Activated naive CD4-positive, alpha-beta T cell treated with anti-CD3 and anti-CD28 coated beads, Interleukin-2, amount 10 ng/mL, durations not matched to agents 7 days and 5 days (primary cell): ENCODE results near the gene DHCR24.
A peak's percentile ranks its signal among the peaks of the same experiment; 100 is the strongest.

Experiments used
- CTCF ChIA-PET: fragments of 350-600 bp; sonication (Branson Sonifier 250); formaldehyde crosslinking; loops from one replicate; lab custom pipeline; 2021; ENCODE audit warnings: antibody characterized with exemption; lab: Charles Lee
- DNase-seq: peaks from one replicate; pipeline ENCODE4 v3.0.0-alpha.2; 2020
- H3K27ac Mint-ChIP-seq: one replicate; pipeline ENCODE4 v1.8.0; 2021; ENCODE audit warnings: mild to moderate bottlenecking, moderate library complexity, mixed read lengths
- H3K27me3 Mint-ChIP-seq: one replicate; pipeline ENCODE4 v1.8.0; 2021; ENCODE audit warnings: mild to moderate bottlenecking, mixed read lengths
- H3K36me3 Mint-ChIP-seq: one replicate; pipeline ENCODE4 v1.8.0; 2021; ENCODE audit warnings: mixed read lengths
- H3K4me1 Mint-ChIP-seq: one replicate; pipeline ENCODE4 v1.8.0; 2021; ENCODE audit warnings: mixed read lengths
- H3K4me3 Mint-ChIP-seq: one replicate; pipeline ENCODE4 v1.8.0; 2021; ENCODE audit warnings: mild to moderate bottlenecking, moderate library complexity, mixed read lengths
- H3K9me3 Mint-ChIP-seq: one replicate; pipeline ENCODE4 v1.8.0; 2021; ENCODE audit warnings: mixed read lengths

Gene DHCR24

GRCh38 chr1:54815086-54815876, 71.7 kb downstream of the DHCR24 start:
- Mint-ChIP-seq H3K27ac (no peak overlapping the region), H3K4me3 (no peak overlapping the region), H3K4me1 (peaks cover 12% of the 10 kb centered on the region), H3K36me3 (no peaks in the 10 kb centered on the region), H3K9me3 (no peaks in the 10 kb centered on the region), H3K27me3 (peaks cover 8% of the 10 kb centered on the region)
- no peak for DNase-seq
- CTCF ChIA-PET: interaction anchor here (0.5 to 1.1 kb wide), 5 partner anchors 9 to 652 kb away, joined by 3 to 4 read pairs (median 3); no protein-coding TSS in a partner anchor

DNA sequence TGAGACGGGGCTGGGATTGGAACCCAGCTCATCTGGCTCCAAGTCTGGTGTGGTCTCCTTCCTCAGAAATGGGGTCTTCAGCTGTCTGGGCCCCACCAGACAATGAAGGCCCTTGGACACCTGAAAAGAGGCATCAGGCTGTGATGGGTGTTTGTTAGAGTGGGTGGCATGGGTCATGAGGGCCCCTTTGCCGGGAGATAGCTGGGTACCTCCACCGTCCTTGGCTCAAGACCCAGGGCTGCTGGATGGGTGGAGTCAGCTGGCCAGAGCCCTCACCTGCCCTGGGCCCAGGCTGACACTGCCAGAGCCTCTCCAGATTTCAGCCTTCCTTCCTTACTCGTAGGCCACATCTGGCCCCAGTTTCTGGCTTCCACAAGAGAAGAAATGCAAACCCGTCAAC, 72.4 kb downstream of the DHCR24 start:
- no peaks in the 10 kb centered on the region for H3K9me3 Mint-ChIP-seq
- no peak for DNase-seq
- H3K4me1 Mint-ChIP-seq: peaks cover 12% of the 10 kb centered on the region
- H3K36me3 Mint-ChIP-seq: no peaks in the 10 kb centered on the region
- H3K27ac Mint-ChIP-seq: no peak overlapping the region
- H3K4me3 Mint-ChIP-seq: no peak overlapping the region
- H3K27me3 Mint-ChIP-seq: peaks cover 4% of the 10 kb centered on the region
- CTCF ChIA-PET: interaction anchor here (0.9 kb wide), 1 partner anchor 10 kb away, joined by 4 read pairs; no protein-coding TSS in a partner anchor

GRCh38 chr1:54814126-54814498, 72.9 kb downstream of the DHCR24 start:
- no peak for DNase-seq
- no peak overlapping the region for H3K27ac Mint-ChIP-seq
- H3K4me1 Mint-ChIP-seq: peaks cover 12% of the 10 kb centered on the region
- H3K4me3 Mint-ChIP-seq: no peak overlapping the region
- no peaks in the 10 kb centered on the region for H3K36me3 Mint-ChIP-seq
- H3K9me3 Mint-ChIP-seq: no peaks in the 10 kb centered on the region
- H3K27me3 Mint-ChIP-seq: peaks cover 2% of the 10 kb centered on the region
- CTCF ChIA-PET: no interaction called here

DNA sequence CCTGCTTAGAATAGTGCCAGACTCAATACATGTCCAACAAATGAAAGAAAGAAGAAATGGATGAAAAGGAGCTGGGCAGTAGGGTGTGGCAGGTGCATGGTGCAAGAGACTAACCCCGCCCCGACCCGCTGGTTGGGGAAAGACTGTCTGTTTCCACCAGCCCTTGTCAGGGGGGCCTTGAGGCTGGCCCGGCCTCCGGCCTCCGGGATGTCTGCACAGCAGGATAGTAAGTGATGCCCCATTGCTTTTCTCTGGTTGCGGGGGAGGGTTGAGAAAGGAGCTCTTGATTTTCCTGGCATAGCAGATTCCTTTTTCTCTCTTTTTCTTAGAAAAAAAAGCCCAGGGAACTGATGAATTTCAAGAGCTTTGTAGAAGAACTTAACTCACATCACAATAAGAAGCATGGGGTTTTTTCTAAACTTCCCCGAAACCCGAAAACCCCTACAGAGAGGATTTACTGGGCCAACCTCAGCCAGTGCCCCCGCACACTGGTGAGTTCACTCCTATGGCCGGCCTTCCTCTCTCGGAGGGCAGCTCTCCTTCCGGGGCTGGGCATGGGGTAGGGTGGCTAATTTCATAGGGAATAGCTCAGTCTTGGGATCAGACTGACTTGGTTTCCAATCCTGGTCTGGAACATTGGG, 73.4 kb downstream of the DHCR24 start:
- no peak for DNase-seq
- Mint-ChIP-seq H3K27ac (no peak overlapping the region), H3K4me1 (peaks cover 12% of the 10 kb centered on the region), H3K36me3 (no peaks in the 10 kb centered on the region), H3K9me3 (no peaks in the 10 kb centered on the region), H3K27me3 (no peaks in the 10 kb centered on the region), H3K4me3 (no peak overlapping the region)
- CTCF ChIA-PET: no interaction called here

- H3K36me3 Mint-ChIP-seq: no peaks in the 10 kb centered on the region
- no peaks in the 10 kb centered on the region for H3K9me3 Mint-ChIP-seq
- DNase-seq: peak; percentile 43
- no peak overlapping the region for H3K4me3 Mint-ChIP-seq
- peaks cover 12% of the 10 kb centered on the region for H3K4me1 Mint-ChIP-seq
- CTCF ChIA-PET: interaction anchor here (0.9 to 4.7 kb wide), 2 partner anchors 11 to 142 kb away, joined by 3 to 27 read pairs; no protein-coding TSS in a partner anchor
- no peaks in the 10 kb centered on the region for H3K27me3 Mint-ChIP-seq
- H3K27ac Mint-ChIP-seq: no peak overlapping the region
Measured at GRCh38 chr1:54812801-54813484, 74.1 kb downstream of the DHCR24 start.

DNA sequence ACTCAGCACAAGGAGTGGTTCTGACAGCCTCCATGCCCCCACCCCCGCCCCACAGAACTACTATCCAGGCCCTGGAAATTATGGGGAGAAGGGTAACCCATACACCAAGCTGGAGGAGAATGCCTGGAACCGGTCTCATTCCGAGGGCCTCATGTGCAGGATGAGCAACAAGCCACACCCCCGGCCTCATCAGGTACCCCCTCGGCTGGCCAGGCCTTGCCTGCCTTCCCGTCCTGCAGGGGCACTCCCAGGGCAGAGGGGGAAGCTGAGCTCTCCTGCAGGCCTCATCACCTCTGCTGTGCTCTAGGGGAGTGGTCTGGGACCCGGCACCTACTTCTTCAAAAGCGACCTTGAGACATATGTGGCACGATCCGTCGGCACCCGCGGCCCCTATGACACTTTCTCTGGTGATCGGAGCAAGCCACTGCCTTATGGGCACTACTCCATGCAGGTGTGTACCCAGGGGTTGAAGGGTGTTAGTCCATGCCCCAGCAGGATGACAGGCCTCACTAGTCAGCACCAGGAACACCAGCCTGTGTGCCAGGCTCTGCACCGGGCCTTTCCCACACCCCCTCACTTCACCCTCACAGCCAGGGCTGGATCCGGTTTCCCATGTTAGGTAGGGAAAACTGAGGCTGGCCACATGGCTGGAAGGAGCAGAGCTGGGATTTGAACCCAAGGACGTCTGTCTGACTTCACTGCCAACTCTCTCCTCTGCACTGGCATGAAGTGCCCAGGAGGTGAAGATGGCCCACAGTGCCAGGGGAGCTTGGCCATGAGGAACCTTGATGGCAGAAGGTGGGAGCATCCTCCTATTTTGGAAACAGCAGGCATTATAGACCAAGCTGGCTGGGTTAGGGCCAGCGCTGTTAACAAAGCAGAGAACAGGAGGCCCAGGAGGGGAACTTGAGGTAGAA, 75.0 kb downstream of the DHCR24 start:
- Mint-ChIP-seq H3K4me3 (no peak overlapping the region), H3K36me3 (no peaks in the 10 kb centered on the region), H3K9me3 (no peaks in the 10 kb centered on the region), H3K27me3 (no peaks in the 10 kb centered on the region), H3K4me1 (peaks cover 20% of the 10 kb centered on the region), H3K27ac (no peak overlapping the region)
- DNase-seq: no peak
- CTCF ChIA-PET: interaction anchor here (0.9 to 4.7 kb wide), 3 partner anchors 10 to 312 kb away, joined by 3 to 27 read pairs (median 14); no protein-coding TSS in a partner anchor

GRCh38 chr1:54811066-54811465, 75.9 kb downstream of the DHCR24 start:
- H3K9me3 Mint-ChIP-seq: no peaks in the 10 kb centered on the region
- no peaks in the 10 kb centered on the region for H3K27me3 Mint-ChIP-seq
- H3K4me3 Mint-ChIP-seq: no peak overlapping the region
- no peaks in the 10 kb centered on the region for H3K36me3 Mint-ChIP-seq
- peaks cover 26% of the 10 kb centered on the region for H3K4me1 Mint-ChIP-seq
- DNase-seq: no peak
- CTCF ChIA-PET: interaction anchor here (0.7 to 4.7 kb wide), 6 partner anchors 9 to 312 kb away, joined by 3 to 27 read pairs (median 7); no protein-coding TSS in a partner anchor
- no peak overlapping the region for H3K27ac Mint-ChIP-seq

- no peaks in the 10 kb centered on the region for H3K36me3 Mint-ChIP-seq
- H3K9me3 Mint-ChIP-seq: no peaks in the 10 kb centered on the region
- H3K27ac Mint-ChIP-seq: no peak overlapping the region
- H3K4me3 Mint-ChIP-seq: no peak overlapping the region
- H3K4me1 Mint-ChIP-seq: peaks cover 29% of the 10 kb centered on the region
- DNase-seq: peak; percentile 80
- CTCF ChIA-PET: interaction anchor here (0.6 to 4.7 kb wide), 8 partner anchors 9 to 949 kb away, joined by 3 to 27 read pairs (median 4); partner anchors contain the start of gene TTC22
- no peaks in the 10 kb centered on the region for H3K27me3 Mint-ChIP-seq
Measured at GRCh38 chr1:54810153-54810942, 76.6 kb downstream of the DHCR24 start.

DNA sequence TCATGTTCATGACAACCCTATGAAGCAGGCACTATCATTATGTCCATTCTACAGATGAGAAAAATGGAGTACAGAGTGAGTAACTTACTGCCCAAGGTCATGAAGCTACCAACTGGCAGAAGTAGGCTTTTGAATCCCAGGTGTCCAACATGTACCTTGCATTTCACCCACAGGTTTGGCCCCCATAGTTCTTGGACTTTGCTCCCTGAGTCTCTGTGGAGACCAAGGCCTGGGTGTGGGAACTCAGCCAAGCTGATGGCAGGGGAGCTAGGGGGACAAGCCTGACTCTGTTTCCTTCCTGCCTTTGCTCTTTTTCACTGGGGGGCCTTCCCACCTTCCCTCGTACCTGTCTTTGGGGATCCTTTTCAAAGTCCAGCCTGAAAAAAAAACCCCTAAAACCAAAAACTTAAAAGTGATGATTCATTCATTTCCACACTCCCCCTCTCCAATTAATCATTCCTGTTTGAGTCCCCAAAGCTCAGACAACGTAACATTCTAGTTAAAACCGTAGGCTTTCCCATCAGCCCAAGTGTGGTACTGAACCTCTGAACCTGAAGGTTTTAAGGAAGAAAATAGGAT, 77.4 kb downstream of the DHCR24 start:
- no peak for DNase-seq
- H3K27ac Mint-ChIP-seq: no peak overlapping the region
- H3K4me3 Mint-ChIP-seq: no peak overlapping the region
- no peaks in the 10 kb centered on the region for H3K27me3 Mint-ChIP-seq
- peaks cover 36% of the 10 kb centered on the region for H3K4me1 Mint-ChIP-seq
- H3K9me3 Mint-ChIP-seq: no peaks in the 10 kb centered on the region
- no peaks in the 10 kb centered on the region for H3K36me3 Mint-ChIP-seq
- CTCF ChIA-PET: interaction anchor here (0.6 to 4.7 kb wide), 9 partner anchors 8 to 949 kb away, joined by 3 to 27 read pairs (median 4); partner anchors contain the start of gene TTC22

GRCh38 chr1:54808443-54809207, 78.4 kb downstream of the DHCR24 start:
- Mint-ChIP-seq H3K27ac (peak overlapping the region; percentile 43), H3K27me3 (no peaks in the 10 kb centered on the region), H3K36me3 (no peaks in the 10 kb centered on the region), H3K9me3 (no peaks in the 10 kb centered on the region), H3K4me3 (no peak overlapping the region), H3K4me1 (peaks cover 46% of the 10 kb centered on the region)
- peak; percentile 15 for DNase-seq
- CTCF ChIA-PET: interaction anchor here (0.7 to 4.7 kb wide), 3 partner anchors 10 to 309 kb away, joined by 3 to 27 read pairs (median 14); no protein-coding TSS in a partner anchor

- CTCF ChIA-PET: interaction anchor here (1.0 to 1.3 kb wide), 2 partner anchors 135 to 308 kb away, joined by 4 to 5 read pairs; no protein-coding TSS in a partner anchor
Measured at GRCh38 chr1:54807756-54808155, 79.2 kb downstream of the DHCR24 start.

More at GRCh38 chr1:54807756-54808155, 79.2 kb downstream of the DHCR24 start:
- Mint-ChIP-seq H3K4me3 (no peak overlapping the region), H3K27me3 (no peaks in the 10 kb centered on the region), H3K27ac (no peak overlapping the region), H3K36me3 (no peaks in the 10 kb centered on the region), H3K9me3 (no peaks in the 10 kb centered on the region), H3K4me1 (peaks cover 45% of the 10 kb centered on the region)
- DNase-seq: no peak
